SKM-1 (cell line): ENCODE data around the gene BTN2A1.
A peak's percentile ranks its signal among the peaks of the same experiment; 100 is the strongest.
"Not testable (repeated sequence)": the region's sequence is repeated elsewhere in the genome, so short reads cannot be mapped to it uniquely, and the experiment has no call there.

Experiments
- DNase-seq: peaks from one replicate; lab custom pipeline; 2025; ENCODE audit not compliant: unreplicated experiment; lab: John Stamatoyannopoulos, UW

BTN2A1 gene

GRCh38 chr6:26457806-26458688 is at the start of gene BTN2A1:
Gene BTN2A1 (plus strand): TSS chr6:26457955. CDS start chr6:26458637, 682 bp downstream.
- DNase-seq = peak; percentile 77

DNA sequence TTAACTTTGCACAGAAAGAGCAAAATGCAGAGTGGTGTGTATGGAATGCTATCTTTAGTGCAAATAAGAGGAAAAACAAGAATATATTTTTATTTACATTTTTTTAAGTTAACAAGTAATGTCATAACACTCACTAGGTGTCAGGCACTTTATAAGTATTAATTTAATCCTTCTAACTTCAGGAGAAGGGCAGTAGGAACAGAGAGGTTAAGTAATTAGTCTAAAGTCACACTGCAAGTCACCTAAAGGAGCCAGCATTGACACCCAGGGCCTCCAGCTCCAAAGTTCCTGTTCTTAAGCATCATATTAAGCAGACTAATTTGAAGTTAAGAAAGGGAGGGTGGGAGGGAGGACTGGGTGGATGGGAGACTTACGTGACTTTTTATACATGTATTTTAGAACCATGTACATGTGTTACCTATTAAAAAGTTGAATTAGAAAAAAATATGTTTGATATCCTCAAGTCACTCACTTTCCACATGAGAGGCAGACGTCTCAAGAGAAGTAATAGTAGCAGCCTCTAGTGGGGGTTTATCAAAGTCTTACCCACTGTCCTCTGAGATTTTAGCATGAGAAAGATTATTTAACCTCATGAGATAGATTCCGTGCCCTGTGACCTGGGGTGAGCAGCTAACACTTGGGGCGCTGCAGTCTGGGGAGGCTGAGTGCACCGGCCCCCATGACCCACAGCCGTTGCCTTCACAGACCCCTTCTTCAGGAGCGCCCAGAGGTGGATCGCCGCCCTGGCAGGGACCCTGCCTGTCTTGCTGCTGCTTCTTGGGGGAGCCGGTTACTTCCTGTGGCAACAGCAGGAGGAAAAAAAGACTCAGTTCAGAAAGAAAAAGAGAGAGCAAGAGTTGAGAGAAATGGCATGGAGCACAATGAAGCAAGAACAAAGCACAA is 48.7 kb upstream of the BTN2A1 start:
- DNase-seq = no peak

DNA sequence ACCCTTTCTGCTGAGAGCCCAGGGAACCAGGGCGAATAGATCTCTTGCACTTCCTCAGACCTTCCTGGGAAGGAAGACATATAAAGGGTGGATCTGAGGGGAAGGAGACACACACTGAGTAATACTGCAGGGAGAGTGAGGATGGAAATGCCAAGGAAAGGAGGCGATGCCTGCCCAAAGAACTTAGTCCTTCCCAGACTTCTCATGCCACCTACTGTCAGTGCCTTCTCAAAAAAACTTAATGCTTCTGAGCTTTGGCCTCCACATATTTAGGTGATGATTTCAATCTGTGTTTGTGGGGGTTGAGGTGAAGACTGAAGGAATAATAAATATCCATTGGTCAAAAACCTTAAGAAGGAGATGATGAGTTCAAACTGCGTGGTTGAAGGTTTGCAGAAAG is 46.0 kb upstream of the BTN2A1 start:
- no peak for DNase-seq

- no peak for DNase-seq
These were observed 45.5 kb upstream of the BTN2A1 start for GRCh38 chr6:26412228-26412627.

DNA sequence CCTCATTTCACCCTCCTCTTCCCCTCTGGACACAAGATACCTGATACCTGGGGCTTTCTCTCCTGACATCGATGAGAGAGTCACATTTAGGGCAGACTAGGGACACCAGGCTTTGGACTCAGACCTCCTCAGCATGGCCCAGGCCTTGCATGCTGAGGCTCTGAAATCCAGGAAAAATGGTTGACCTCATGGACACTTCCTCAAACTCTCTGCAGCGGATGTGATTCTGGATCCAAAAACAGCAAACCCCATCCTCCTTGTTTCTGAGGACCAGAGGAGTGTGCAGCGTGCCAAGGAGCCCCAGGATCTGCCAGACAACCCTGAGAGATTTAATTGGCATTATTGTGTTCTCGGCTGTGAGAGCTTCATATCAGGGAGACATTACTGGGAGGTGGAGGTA is 44.8 kb upstream of the BTN2A1 start:
- no peak for DNase-seq

GRCh38 chr6:26414281-26414680 is 43.5 kb upstream of the BTN2A1 start:
- DNase-seq = no peak

GRCh38 chr6:26415036-26415614 is 42.6 kb upstream of the BTN2A1 start:
- DNase-seq = no peak

- no peak for DNase-seq
These were observed 42.0 kb upstream of the BTN2A1 start for GRCh38 chr6:26415791-26416190.

GRCh38 chr6:26416288-26416687 is 41.5 kb upstream of the BTN2A1 start:
- DNase-seq = no peak

GRCh38 chr6:26418077-26418476 is 39.7 kb upstream of the BTN2A1 start:
- DNase-seq = not testable (repeated sequence)

DNA sequence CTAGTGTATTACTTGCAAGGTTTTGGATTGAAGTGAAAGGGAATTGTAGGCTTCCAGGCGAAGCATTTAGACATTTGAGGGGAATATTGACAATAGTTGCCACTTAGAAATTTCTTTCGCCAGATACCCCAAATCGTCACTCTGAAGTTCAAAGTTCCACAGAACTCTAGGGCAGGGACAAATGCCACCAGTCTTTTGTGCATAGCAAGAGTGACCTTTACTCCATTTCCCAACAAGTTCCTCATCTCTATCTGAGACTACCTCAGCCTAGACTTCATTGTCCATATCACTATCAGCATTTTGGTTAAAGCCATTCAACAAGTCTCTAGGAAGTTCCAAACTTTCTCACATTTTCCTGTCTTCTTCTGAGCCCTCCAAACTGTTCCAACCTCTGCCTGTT is 39.0 kb upstream of the BTN2A1 start:
- DNase-seq = not testable (repeated sequence)

GRCh38 chr6:26420688-26421171 is 37.0 kb upstream of the BTN2A1 start:
- DNase-seq = no peak

GRCh38 chr6:26421259-26422144 is 36.3 kb upstream of the BTN2A1 start:
- DNase-seq = peak; percentile 70

DNA sequence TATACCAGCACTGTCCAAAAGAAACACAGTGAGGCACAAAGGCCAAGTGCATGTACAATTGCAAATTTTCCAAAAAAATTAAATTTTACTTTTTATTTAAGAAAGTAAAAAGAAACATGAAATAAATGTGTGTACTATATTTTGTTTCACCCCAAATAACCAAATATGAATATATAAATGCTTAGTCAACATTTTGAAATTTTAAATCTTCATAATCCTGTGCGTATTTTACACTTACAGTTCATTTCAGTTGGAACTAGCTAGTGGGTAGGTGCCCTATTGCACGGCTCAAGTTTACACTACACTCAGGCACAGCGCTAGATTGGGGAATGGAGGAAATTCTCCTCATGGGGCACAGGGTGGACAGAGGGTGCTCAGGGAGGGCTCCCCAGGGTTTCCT is 35.4 kb upstream of the BTN2A1 start:
- no peak for DNase-seq

GRCh38 chr6:26426691-26427450 is 30.9 kb upstream of the BTN2A1 start:
- no peak for DNase-seq

GRCh38 chr6:26427451-26427809 is 30.3 kb upstream of the BTN2A1 start:
- DNase-seq = no peak

GRCh38 chr6:26428206-26428605 is 29.5 kb upstream of the BTN2A1 start:
- DNase-seq = no peak

- DNase-seq = no peak
These were observed 27.0 kb upstream of the BTN2A1 start for GRCh38 chr6:26430787-26431186.

- no peak for DNase-seq
These were observed 26.2 kb upstream of the BTN2A1 start for GRCh38 chr6:26431258-26432172.
